ENCODE measurements around the gene FUT3. TPM values are rescaled to one million over a fixed set of nuclear protein-coding genes. Genes with fewer than 3 reads are reported as not detected.
"Not testable (repeated sequence)": the region's sequence is repeated elsewhere in the genome, so short reads cannot be mapped to it uniquely, and the experiment has no call there.

Gene FUT3
- total and polyA plus RNA-seq, 4 donors, result 0.25 to 0.47 (median 0.27) TPM; not detected in 1

DNA sequence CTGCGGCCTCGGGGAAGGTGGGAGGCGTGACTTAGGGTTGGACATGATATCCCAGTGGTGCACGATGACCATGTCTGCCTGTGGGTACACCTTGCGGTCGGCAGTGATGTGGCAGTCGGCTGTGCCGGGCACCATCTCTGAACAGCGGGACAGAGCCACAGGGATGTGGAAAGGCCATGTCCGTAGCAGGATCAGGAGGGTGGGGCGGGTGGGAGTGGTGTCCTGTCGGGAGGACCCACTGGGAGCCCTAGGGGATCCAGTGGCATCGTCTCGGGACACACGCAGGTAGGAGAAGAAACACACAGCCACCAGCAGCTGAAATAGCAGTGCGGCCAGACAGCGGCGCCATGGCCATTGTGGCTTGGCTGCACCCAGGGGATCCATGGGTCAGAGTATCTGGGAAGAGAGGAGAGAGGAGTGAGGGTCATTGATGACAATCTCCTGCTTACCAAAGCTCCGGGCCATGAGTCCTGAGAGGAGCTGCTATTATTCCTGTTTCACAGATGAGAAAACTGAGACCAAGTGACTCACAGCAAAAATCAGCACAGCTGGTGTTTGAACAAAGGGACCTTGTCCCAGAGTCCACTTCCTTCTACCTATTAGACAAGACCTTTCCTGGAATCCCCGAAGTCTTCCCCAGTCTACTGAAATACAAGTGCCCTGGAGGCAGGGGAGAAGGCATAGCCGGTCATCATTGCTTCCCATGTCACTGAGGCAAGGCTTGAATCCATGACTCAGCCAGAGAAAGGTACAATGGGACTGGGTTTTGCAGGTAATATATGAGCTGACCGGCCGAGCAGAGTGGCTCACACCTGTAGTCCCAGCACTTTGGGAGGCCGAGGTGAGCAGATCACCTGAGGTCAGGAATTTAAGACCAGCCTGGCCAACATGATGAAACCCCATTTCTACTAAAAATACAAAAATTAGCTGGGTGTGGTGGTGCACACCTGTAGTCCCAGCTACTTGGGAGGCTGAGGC lies 6.5 kb downstream of the FUT3 start:
- TF ChIP-seq EGR1 (IDR thresholded peaks at IDR 0.05; ENCODE audit: low read depth in 2 of 2), result no peak
- no peak for TF ChIP-seq RAD21 (IDR thresholded peaks at IDR 0.05)
- no peak for DNase-seq (ENCODE audit: low spot score)
- Histone ChIP-seq H3K27me3 (ENCODE audit: control insufficient read depth in 4 of 4, insufficient read depth in 4 of 4, low read length in 3 of 4) (no peaks in the 10 kb centered on the region), H3K36me3 (ENCODE audit: control insufficient read depth in 4 of 4, insufficient read depth in 3 of 4, low read depth in 1 of 4, low read length in 3 of 4) (no peaks in the 10 kb centered on the region), H3K27ac (ENCODE audit: low read depth in 1 of 2, low read length in 2 of 2) (no peak overlapping the region), H3K4me3 (ENCODE audit: low read depth in 1 of 3, low read length in 3 of 3) (no peak overlapping the region), H3K9me3 (ENCODE audit: control insufficient read depth in 4 of 4, low read length in 3 of 4) (no peaks in the 10 kb centered on the region), H3K9ac (ENCODE audit: low read depth in 1 of 2, low read length in 2 of 2) (no peak overlapping the region), H3K4me1 (ENCODE audit: control insufficient read depth in 4 of 4, insufficient read depth in 4 of 4, low read length in 3 of 4) (peaks cover 0 to 1% (median under 1%) of the 10 kb centered on the region in 4 donors)
- 87% methylated on average over 24 of the region's 24 CpGs for WGBS

DNA sequence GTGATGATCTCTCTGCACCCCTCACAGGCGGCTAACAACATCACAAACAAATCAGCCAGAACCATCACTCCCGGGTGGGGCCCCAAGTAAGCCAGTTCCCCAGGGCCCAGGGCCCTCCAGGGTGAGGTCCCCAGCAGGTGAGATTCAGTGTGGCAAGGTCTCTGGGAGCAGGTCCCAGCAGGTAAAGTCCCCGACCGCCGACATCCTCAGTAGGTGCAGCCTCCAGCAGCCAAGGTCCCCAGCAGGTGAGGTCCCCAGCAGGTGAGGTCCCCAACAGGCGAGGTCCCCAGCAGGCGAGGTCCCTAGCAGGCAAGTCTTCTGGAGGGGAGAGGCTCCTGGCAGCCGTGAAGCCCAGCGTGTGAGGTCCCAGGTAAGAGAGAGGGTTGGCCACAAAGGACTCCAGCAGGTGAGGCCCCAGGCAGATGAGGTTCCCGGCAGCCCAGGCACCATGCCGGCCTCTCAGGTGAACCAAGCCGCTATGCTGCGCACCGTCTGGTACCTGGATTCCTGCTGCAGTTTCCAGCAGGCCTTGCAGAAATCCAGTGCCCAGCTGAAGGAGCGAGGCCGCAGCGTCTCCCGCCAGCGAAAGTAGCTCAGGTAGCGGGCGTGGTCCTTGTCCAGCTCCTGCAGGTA lies 7.8 kb downstream of the FUT3 start:
- Histone ChIP-seq H3K9ac (ENCODE audit: low read depth in 1 of 2, low read length in 2 of 2) (no peak overlapping the region), H3K4me3 (ENCODE audit: low read depth in 1 of 3, low read length in 3 of 3) (no peak overlapping the region), H3K27me3 (ENCODE audit: control insufficient read depth in 4 of 4, insufficient read depth in 4 of 4, low read length in 3 of 4) (no peaks in the 10 kb centered on the region), H3K36me3 (ENCODE audit: control insufficient read depth in 4 of 4, insufficient read depth in 3 of 4, low read depth in 1 of 4, low read length in 3 of 4) (no peaks in the 10 kb centered on the region), H3K27ac (ENCODE audit: low read depth in 1 of 2, low read length in 2 of 2) (no peak overlapping the region), H3K9me3 (ENCODE audit: control insufficient read depth in 4 of 4, low read length in 3 of 4) (no peaks in the 10 kb centered on the region), H3K4me1 (ENCODE audit: control insufficient read depth in 4 of 4, insufficient read depth in 4 of 4, low read length in 3 of 4) (peaks cover 2 to 14% (median 13%) of the 10 kb centered on the region in 4 donors)
- TF ChIP-seq, protein P1, sequence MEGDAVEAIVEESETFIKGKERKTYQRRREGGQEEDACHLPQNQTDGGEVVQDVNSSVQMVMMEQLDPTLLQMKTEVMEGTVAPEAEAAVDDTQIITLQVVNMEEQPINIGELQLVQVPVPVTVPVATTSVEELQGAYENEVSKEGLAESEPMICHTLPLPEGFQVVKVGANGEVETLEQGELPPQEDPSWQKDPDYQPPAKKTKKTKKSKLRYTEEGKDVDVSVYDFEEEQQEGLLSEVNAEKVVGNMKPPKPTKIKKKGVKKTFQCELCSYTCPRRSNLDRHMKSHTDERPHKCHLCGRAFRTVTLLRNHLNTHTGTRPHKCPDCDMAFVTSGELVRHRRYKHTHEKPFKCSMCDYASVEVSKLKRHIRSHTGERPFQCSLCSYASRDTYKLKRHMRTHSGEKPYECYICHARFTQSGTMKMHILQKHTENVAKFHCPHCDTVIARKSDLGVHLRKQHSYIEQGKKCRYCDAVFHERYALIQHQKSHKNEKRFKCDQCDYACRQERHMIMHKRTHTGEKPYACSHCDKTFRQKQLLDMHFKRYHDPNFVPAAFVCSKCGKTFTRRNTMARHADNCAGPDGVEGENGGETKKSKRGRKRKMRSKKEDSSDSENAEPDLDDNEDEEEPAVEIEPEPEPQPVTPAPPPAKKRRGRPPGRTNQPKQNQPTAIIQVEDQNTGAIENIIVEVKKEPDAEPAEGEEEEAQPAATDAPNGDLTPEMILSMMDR (IDR thresholded peaks at IDR 0.05; ENCODE audit: low read depth, low read length, missing input control), result no peak
- no peak for TF ChIP-seq EGR1 (IDR thresholded peaks at IDR 0.05; ENCODE audit: low read depth in 2 of 2)
- TF ChIP-seq, protein P2, sequence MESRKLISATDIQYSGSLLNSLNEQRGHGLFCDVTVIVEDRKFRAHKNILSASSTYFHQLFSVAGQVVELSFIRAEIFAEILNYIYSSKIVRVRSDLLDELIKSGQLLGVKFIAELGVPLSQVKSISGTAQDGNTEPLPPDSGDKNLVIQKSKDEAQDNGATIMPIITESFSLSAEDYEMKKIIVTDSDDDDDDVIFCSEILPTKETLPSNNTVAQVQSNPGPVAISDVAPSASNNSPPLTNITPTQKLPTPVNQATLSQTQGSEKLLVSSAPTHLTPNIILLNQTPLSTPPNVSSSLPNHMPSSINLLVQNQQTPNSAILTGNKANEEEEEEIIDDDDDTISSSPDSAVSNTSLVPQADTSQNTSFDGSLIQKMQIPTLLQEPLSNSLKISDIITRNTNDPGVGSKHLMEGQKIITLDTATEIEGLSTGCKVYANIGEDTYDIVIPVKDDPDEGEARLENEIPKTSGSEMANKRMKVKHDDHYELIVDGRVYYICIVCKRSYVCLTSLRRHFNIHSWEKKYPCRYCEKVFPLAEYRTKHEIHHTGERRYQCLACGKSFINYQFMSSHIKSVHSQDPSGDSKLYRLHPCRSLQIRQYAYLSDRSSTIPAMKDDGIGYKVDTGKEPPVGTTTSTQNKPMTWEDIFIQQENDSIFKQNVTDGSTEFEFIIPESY (IDR thresholded peaks at IDR 0.05), result no peak
- no peak for TF ChIP-seq FOXA1 (IDR thresholded peaks at IDR 0.05)
- TF ChIP-seq, protein P3, sequence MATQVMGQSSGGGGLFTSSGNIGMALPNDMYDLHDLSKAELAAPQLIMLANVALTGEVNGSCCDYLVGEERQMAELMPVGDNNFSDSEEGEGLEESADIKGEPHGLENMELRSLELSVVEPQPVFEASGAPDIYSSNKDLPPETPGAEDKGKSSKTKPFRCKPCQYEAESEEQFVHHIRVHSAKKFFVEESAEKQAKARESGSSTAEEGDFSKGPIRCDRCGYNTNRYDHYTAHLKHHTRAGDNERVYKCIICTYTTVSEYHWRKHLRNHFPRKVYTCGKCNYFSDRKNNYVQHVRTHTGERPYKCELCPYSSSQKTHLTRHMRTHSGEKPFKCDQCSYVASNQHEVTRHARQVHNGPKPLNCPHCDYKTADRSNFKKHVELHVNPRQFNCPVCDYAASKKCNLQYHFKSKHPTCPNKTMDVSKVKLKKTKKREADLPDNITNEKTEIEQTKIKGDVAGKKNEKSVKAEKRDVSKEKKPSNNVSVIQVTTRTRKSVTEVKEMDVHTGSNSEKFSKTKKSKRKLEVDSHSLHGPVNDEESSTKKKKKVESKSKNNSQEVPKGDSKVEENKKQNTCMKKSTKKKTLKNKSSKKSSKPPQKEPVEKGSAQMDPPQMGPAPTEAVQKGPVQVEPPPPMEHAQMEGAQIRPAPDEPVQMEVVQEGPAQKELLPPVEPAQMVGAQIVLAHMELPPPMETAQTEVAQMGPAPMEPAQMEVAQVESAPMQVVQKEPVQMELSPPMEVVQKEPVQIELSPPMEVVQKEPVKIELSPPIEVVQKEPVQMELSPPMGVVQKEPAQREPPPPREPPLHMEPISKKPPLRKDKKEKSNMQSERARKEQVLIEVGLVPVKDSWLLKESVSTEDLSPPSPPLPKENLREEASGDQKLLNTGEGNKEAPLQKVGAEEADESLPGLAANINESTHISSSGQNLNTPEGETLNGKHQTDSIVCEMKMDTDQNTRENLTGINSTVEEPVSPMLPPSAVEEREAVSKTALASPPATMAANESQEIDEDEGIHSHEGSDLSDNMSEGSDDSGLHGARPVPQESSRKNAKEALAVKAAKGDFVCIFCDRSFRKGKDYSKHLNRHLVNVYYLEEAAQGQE (IDR thresholded peaks at IDR 0.05), result no peak
- TF ChIP-seq HNF4A (conservative IDR thresholded peaks at IDR 0.05), result no peak
- TF ChIP-seq RAD21 (IDR thresholded peaks at IDR 0.05), result no peak
- TF ChIP-seq GABPA (IDR thresholded peaks at IDR 0.05 in 1 of 2, conservative IDR thresholded peaks at IDR 0.05 in 1 of 2), result no peak
- no peak for TF ChIP-seq SP1 (IDR thresholded peaks at IDR 0.05)
- TF ChIP-seq RXRA (IDR thresholded peaks at IDR 0.05), result no peak
- no peak for TF ChIP-seq YY1 (IDR thresholded peaks at IDR 0.05)
- TF ChIP-seq, protein P4, sequence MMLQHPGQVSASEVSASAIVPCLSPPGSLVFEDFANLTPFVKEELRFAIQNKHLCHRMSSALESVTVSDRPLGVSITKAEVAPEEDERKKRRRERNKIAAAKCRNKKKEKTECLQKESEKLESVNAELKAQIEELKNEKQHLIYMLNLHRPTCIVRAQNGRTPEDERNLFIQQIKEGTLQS (IDR thresholded peaks at IDR 0.05), result no peak
- no peak for TF ChIP-seq FOXA2 (IDR thresholded peaks at IDR 0.05)
- TF ChIP-seq HNF4G (IDR thresholded peaks at IDR 0.05), result no peak
- TF ChIP-seq TAF1 (conservative IDR thresholded peaks at IDR 0.05), result no peak
- TF ChIP-seq JUND (IDR thresholded peaks at IDR 0.05), result no peak
- DNase-seq (ENCODE audit: low spot score), result no peak
- 92% methylated on average over 21 of the region's 21 CpGs for WGBS

DNA sequence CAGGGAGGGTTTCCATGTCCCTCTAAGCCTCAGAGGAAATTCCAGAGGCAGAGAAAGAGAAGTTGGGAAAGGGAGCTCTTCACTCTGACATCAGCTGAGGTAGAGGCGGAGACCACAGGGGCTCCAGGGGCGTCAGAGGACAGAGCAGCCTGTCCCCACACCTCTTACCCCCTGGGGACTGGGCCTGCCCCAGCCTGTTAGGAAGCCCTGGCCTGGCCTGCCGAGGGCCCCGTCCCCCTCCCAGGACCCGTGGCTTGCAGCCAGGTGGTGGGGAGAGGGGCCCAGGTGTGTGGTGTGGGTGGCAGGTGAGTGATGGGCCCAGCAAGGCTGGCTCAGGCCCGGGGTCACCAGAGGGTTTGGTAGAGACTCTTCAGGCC lies 9.5 kb downstream of the FUT3 start:
- not testable (repeated sequence) for H3K36me3 ChIP-seq (ENCODE audit: control insufficient read depth in 4 of 4, insufficient read depth in 3 of 4, low read depth in 1 of 4, low read length in 3 of 4); DNase-seq (ENCODE audit: low spot score); H3K27me3 ChIP-seq (ENCODE audit: control insufficient read depth in 4 of 4, insufficient read depth in 4 of 4, low read length in 3 of 4); H3K9me3 ChIP-seq (ENCODE audit: control insufficient read depth in 4 of 4, low read length in 3 of 4); H3K9ac ChIP-seq (ENCODE audit: low read depth in 1 of 2, low read length in 2 of 2); H3K27ac ChIP-seq (ENCODE audit: low read depth in 1 of 2, low read length in 2 of 2); H3K4me3 ChIP-seq (ENCODE audit: low read depth in 1 of 3, low read length in 3 of 3)
- H3K4me1 ChIP-seq (ENCODE audit: control insufficient read depth in 4 of 4, insufficient read depth in 4 of 4, low read length in 3 of 4), result peaks cover 5 to 21% (median 19%) of the 10 kb centered on the region in 4 donors
- 90% methylated on average over 6 of the region's 6 CpGs for WGBS
